HFFc6 (cell line): Measurements from ENCODE around the gene CHD1L. TPM values are rescaled to one million over a fixed set of nuclear protein-coding genes. Genes with fewer than 3 reads are reported as not detected.
A peak's percentile ranks its signal among the peaks of the same experiment; 100 is the strongest.

Experiments used
- DNase-seq: peaks from one replicate; pipeline ENCODE4 v3.0.0-alpha.2; 2018
- H3K27ac Mint-ChIP-seq: 2 replicates; pipeline ENCODE4 v1.8.0; 2020; ENCODE audit warnings: mild to moderate bottlenecking, mixed read lengths
- H3K27me3 Mint-ChIP-seq: 2 replicates; pipeline ENCODE4 v1.8.0; 2021; ENCODE audit warnings: mild to moderate bottlenecking, moderate library complexity, mixed read lengths; ENCODE audit not compliant: insufficient read depth
- H3K36me3 Mint-ChIP-seq: 2 replicates; pipeline ENCODE4 v1.8.0; 2021; ENCODE audit warnings: low read depth, mixed read lengths
- H3K4me1 Mint-ChIP-seq: 2 replicates; pipeline ENCODE4 v1.8.0; 2020; ENCODE audit warnings: low read depth, mixed read lengths
- H3K4me3 Mint-ChIP-seq: 2 replicates; pipeline ENCODE4 v1.8.0; 2020; ENCODE audit warnings: mild to moderate bottlenecking, moderate library complexity, mixed read lengths
- H3K9me3 Mint-ChIP-seq: 2 replicates; pipeline ENCODE4 v1.8.0; 2020; ENCODE audit warnings: mild to moderate bottlenecking, mixed read lengths
- total RNA-seq, 6 experiments: library from RNA; stranded (reverse); fragmentation: NEBNext Ultra II Directional; extraction: Animal tissue kit (Norgen Biotek cat#: 25700); gene quantifications; 2 replicates in 1 of 6; 3 replicates in 5 of 6; pipeline ENCODE4 v1.2.3, GENCODE V29; 2021
- TF ChIP-seq, protein P1 (sequence below): fragments of 200-600 bp; sonication (generic); IDR thresholded peaks from 2 replicates; pipeline ENCODE4 v1.5.0; 2021; ENCODE audit warnings: antibody characterized with exemption, mild to moderate bottlenecking

CHD1L gene
- total RNA-seq, 6 experiments from 2014 or later = 34.4 to 43.2 (median 38.0) TPM

DNA sequence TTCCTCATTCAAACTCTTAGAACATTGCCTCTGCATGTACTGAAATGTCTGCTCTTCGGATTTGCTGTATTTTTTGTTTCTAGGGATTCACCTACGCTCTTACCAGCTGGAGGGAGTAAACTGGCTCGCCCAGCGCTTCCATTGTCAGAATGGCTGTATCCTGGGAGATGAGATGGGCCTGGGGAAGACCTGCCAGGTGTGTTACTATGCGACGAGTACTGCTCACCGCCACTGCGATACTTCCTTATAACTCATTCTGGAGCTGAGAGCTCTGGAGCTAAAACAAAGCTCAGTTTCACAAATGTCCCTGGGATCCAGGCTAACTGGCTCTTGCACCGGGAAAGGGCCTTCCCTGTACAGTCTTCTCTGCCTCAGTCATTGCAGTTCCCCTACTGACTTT is 10.1 kb downstream of the CHD1L start:
- Mint-ChIP-seq H3K9me3 (no peaks in the 10 kb centered on the region), H3K27ac (no peak overlapping the region), H3K4me1 (peaks cover 4% of the 10 kb centered on the region), H3K4me3 (no peak overlapping the region), H3K36me3 (peaks cover 18% of the 10 kb centered on the region), H3K27me3 (no peaks in the 10 kb centered on the region)
- TF ChIP-seq, protein P1, sequence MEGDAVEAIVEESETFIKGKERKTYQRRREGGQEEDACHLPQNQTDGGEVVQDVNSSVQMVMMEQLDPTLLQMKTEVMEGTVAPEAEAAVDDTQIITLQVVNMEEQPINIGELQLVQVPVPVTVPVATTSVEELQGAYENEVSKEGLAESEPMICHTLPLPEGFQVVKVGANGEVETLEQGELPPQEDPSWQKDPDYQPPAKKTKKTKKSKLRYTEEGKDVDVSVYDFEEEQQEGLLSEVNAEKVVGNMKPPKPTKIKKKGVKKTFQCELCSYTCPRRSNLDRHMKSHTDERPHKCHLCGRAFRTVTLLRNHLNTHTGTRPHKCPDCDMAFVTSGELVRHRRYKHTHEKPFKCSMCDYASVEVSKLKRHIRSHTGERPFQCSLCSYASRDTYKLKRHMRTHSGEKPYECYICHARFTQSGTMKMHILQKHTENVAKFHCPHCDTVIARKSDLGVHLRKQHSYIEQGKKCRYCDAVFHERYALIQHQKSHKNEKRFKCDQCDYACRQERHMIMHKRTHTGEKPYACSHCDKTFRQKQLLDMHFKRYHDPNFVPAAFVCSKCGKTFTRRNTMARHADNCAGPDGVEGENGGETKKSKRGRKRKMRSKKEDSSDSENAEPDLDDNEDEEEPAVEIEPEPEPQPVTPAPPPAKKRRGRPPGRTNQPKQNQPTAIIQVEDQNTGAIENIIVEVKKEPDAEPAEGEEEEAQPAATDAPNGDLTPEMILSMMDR = no peak
- no peak for DNase-seq

DNA sequence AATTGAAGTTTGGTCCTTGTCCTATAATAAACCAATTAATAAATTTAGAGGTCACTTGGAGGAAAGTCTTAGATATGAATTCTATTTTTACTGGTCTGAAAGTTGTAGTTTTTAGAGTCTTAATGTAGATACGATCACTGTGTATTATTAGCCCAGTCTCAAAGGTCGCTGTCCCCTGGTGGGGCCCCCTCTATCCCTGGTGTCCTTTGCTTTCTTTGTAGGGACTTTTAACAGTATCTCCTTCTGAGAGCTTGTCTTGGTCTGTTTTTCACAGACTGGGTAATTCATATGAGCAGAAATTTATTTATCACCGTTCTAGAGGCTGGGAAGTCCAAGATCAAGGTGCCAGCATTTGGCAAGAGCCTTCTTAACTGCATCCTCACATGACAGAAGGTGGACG is 18.5 kb downstream of the CHD1L start:
- Mint-ChIP-seq H3K9me3 (no peaks in the 10 kb centered on the region), H3K27me3 (no peaks in the 10 kb centered on the region), H3K36me3 (peaks cover 29% of the 10 kb centered on the region), H3K4me1 (peaks cover 27% of the 10 kb centered on the region), H3K27ac (no peak overlapping the region), H3K4me3 (no peak overlapping the region)
- DNase-seq = no peak
- TF ChIP-seq, protein P1 = no peak

DNA sequence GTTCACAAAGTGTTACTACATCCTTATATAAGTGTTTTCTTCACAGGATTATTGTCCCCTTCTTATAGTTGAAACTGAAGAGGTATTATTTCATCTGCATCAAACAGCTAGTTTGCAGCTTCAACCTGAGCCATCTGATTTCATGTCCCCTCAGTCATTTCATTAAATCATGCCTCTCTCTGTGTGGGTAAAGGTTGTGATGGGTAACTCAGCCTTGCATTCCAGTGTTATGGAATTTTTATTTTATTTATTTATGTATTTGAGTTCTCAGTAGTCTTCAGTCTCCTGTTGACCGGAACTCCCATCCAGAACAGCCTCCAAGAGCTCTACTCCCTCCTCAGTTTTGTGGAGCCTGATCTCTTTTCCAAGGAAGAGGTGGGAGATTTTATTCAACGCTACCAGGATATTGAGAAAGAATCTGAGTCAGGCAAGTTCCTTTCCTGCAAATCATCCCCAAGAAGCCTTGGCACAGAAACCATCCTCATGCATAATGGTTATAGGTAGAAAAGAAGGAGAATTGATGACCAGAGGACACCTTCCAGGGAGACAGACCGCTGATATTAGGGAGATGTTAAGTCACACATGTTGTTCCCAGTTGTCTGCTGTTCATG is 21.8 kb downstream of the CHD1L start:
- peak overlapping the region; percentile 70 for H3K27ac Mint-ChIP-seq
- H3K4me3 Mint-ChIP-seq = peak overlapping the region; percentile 37
- TF ChIP-seq, protein P1 = no peak
- no peaks in the 10 kb centered on the region for H3K27me3 Mint-ChIP-seq
- peaks cover 27% of the 10 kb centered on the region for H3K4me1 Mint-ChIP-seq
- H3K9me3 Mint-ChIP-seq = no peaks in the 10 kb centered on the region
- peak; percentile 65 for DNase-seq
- H3K36me3 Mint-ChIP-seq = peaks cover 43% of the 10 kb centered on the region

DNA sequence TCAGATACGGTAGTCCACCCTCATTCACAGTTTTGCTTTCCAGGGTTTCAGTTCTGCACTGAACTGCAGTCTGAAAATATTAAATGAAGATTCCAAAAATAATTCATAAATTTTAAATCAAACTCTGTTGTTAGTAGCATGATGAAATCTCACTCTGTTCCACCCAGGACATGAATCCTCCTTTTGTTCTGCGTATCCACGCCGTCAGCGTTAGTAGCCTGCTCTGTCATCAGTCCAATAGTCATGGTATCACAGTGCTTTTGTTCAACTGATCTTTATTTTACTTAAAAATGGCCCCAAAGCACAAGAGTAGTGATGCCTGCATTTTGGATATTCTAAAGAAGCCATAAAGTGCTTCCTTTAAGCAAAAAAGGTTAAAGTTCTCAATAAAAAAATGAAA is 23.9 kb downstream of the CHD1L start:
- peak overlapping the region; percentile 29; the same call in 1 of the 2 replicates for H3K27ac Mint-ChIP-seq
- DNase-seq = no peak
- H3K4me3 Mint-ChIP-seq = no peak overlapping the region
- H3K27me3 Mint-ChIP-seq = no peaks in the 10 kb centered on the region
- TF ChIP-seq, protein P1 = no peak
- H3K36me3 Mint-ChIP-seq = peaks cover 34% of the 10 kb centered on the region
- H3K4me1 Mint-ChIP-seq = peaks cover 27% of the 10 kb centered on the region
- no peaks in the 10 kb centered on the region for H3K9me3 Mint-ChIP-seq

DNA sequence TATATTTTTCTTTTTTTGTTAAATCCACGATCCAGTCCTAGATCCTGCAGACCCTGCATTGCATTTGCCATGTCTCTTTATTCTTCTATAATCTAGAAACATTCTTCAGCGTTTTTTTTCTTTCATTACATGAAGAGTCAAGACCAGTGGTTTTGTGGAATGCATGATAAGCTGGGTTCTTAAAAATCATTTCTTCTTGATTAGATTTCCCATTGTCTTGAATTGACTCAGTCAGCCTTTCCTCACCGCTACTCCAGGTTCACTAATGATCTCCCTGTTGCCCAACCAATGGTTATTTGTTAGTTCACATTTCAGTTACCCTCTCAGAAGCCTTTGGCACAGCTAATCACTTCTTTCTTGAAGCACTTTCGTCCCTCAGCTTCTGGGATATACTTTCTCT is 25.2 kb downstream of the CHD1L start:
- Mint-ChIP-seq H3K4me1 (peaks cover 34% of the 10 kb centered on the region), H3K27ac (peak overlapping the region; percentile 42; the same call in 1 of the 2 replicates), H3K36me3 (peaks cover 27% of the 10 kb centered on the region), H3K27me3 (no peaks in the 10 kb centered on the region), H3K4me3 (no peak overlapping the region), H3K9me3 (no peaks in the 10 kb centered on the region)
- DNase-seq = no peak
- TF ChIP-seq, protein P1 = no peak
